ENCODE measurements around the gene COG5.

GRCh38 chr7:107167483-107168232, 396.1 kb downstream of the COG5 start:
- TF ChIP-seq CTCF (IDR thresholded peaks at IDR 0.05), result peak in 2 of 3 experiments; percentile 41 to 58
- TF ChIP-seq POLR2A (IDR thresholded peaks at IDR 0.05), result no peak
